ENCODE results near the gene TEDC2. TPM values are rescaled to one million over a fixed set of nuclear protein-coding genes. Genes with fewer than 3 reads are reported as not detected.

TEDC2 gene
- total and polyA plus RNA-seq, 3 donors from 2014 or later = 7.7 to 19.4 (median 18.0) TPM

DNA sequence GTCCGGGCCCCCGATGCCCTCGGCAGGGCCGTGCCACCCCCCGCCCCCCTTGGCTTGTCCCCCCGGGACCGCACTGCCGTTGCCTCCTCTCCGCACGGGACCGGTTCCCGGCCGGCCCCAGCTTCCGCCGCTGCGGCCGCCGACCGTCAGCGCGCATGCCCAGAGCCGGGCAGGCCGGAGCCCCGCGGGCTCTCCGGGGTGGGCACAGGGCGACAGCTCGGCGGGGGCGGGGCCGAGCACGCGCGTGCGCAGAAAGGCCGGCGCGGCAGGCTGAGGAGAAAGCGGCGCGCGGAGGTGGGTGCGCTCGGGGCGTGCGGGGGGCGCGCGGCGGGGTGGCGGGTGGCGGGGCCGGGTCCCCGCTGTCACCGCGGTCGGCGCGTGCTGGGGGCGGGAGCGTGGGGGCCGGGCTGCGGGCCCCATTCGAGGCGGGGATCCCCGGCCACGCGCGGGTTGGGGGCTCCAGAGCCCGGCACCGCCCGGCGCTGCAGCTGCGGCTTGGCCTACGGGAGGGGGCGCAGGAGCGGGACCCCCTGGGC, 15.0 kb downstream of the TEDC2 start, which contains the start of gene TBC1D24:
TSS of gene TBC1D24 (plus strand) at position 251 of the 536 bp plus-strand sequence. CDS start 21,022 bp downstream, outside the sequence.
- Histone ChIP-seq H3K4me1 (peaks cover 23% of the 10 kb centered on the region), H3K27me3 (no peaks in the 10 kb centered on the region), H3K4me3 (peak within 1 kb of the TSS; percentile 69 to 71), H3K27ac (peak within 1 kb of the TSS; percentile 75 to 86), H3K36me3 (ENCODE audit: low read depth, missing control alignments) (no peaks in the 10 kb centered on the region), H3K9me3 (no peaks in the 10 kb centered on the region)
- peak; percentile 89 for DNase-seq
- 0% methylated on average over 12 of the region's 77 CpGs; no CpG with 5 or more reads in 1 of the 2 donors for WGBS, 2 donors
- TF ChIP-seq, protein P1, sequence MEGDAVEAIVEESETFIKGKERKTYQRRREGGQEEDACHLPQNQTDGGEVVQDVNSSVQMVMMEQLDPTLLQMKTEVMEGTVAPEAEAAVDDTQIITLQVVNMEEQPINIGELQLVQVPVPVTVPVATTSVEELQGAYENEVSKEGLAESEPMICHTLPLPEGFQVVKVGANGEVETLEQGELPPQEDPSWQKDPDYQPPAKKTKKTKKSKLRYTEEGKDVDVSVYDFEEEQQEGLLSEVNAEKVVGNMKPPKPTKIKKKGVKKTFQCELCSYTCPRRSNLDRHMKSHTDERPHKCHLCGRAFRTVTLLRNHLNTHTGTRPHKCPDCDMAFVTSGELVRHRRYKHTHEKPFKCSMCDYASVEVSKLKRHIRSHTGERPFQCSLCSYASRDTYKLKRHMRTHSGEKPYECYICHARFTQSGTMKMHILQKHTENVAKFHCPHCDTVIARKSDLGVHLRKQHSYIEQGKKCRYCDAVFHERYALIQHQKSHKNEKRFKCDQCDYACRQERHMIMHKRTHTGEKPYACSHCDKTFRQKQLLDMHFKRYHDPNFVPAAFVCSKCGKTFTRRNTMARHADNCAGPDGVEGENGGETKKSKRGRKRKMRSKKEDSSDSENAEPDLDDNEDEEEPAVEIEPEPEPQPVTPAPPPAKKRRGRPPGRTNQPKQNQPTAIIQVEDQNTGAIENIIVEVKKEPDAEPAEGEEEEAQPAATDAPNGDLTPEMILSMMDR (IDR thresholded peaks at IDR 0.05) = no peak
- no peak for TF ChIP-seq POLR2A (IDR thresholded peaks at IDR 0.05)
- intact Hi-C loops (cut with DNase I; ENCODE audit: low total_unique reads) = no loop called here

DNA sequence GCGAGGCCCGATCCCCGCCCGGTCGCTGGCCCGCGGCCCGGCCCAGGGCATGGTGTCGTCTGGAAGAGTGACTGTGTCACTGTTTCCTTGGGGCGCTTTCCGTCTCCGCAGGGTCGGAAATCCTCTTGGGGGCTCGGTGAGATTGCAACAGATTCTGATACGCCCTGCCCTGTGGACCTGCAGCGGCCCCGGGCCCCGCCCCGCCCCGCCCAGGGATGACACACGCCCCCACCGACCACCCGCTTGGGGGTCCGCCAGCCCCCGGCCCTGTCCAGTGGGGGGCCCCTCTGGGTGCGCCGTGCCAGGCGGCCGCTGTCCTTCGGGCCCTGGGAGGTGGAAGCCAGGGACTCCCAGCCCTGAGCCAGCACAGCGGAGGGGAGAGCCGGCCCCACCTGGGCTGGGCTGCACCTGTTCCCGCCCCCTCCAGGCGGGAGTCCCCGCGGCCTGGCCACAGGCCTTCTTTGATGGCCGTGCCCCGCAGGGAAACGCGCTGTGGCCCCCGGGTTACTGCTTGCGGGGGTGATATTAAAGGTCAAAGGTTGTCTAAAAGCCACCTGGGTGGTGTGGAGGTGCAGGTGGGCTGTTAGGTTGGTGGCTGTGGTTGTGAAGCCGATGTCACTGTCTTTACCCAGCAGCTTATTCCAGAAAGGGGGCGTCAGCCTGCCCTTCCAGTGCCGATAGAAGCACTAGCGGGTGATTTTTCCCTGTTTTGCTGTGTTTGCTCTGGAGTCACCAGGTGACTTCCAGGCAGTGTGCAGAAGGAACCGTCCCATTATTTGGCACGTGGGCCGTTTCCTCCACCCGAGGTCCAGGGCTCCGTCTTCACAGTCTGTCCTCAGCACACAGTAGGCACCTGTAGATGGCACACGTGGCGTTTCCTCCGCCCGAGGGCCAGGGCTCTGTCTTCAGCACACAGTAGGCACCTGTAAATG, 15.8 kb downstream of the TEDC2 start:
- Histone ChIP-seq H3K36me3 (ENCODE audit: low read depth, missing control alignments) (no peaks in the 10 kb centered on the region), H3K27me3 (no peaks in the 10 kb centered on the region), H3K9me3 (no peaks in the 10 kb centered on the region), H3K4me3 (peak overlapping the region; percentile 61 to 71), H3K4me1 (peaks cover 19% of the 10 kb centered on the region), H3K27ac (no peak overlapping the region)
- no peak for TF ChIP-seq POLR2A (IDR thresholded peaks at IDR 0.05)
- TF ChIP-seq, protein P1 (IDR thresholded peaks at IDR 0.05) = no peak
- intact Hi-C loops (cut with DNase I; ENCODE audit: low total_unique reads) = no loop called here
- WGBS, 2 donors = 18 to 23% methylated on average over 12 to 25 of the region's 55 CpGs
- no peak for DNase-seq

DNA sequence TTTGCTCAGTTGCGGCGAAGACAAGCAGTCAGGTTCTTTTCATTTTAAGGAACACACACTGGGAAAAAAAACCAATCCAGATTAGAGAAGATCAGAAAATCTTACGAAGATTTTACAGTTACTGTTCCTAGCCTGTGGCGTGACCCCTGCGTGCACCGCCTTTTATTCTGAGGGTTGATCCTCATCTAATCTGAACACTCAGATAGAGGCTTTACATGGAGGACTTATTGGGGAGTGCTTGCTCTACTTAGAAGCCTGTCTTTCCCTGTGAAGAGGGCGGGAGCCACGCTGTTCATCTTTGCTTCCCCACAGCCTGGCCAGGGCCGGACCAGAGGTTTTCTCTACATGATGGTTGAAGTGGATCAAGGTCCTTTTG, 16.4 kb downstream of the TEDC2 start:
- no peak overlapping the region for H3K27ac ChIP-seq
- DNase-seq = no peak
- no peaks in the 10 kb centered on the region for H3K27me3 ChIP-seq
- no peaks in the 10 kb centered on the region for H3K9me3 ChIP-seq
- H3K36me3 ChIP-seq (ENCODE audit: low read depth, missing control alignments) = no peaks in the 10 kb centered on the region
- H3K4me1 ChIP-seq = peaks cover 15% of the 10 kb centered on the region
- TF ChIP-seq POLR2A (IDR thresholded peaks at IDR 0.05) = no peak
- TF ChIP-seq, protein P1 (IDR thresholded peaks at IDR 0.05) = no peak
- intact Hi-C loops (cut with DNase I; ENCODE audit: low total_unique reads) = no loop called here
- WGBS, 2 donors = 77 to 93% methylated on average over 8 to 9 of the region's 9 CpGs
- H3K4me3 ChIP-seq = no peak overlapping the region

DNA sequence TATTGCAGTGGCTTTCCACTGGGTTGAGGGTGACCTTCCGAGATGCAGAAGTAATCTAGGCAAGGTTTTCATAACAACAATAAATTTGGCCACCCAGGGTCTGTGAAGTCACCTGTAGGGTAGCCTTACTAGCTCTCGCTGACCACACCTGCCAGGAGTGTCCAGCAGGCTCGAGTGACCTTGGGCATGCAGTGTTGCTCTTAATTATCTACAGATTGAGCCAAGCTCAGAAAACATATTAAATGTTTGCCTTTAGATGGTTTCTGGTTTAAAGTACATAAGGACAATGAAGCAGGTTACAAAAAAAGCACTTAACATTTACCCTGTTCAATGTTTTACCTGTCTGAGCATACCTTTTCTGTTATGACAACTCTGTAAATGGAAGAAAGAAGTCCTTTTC, 16.8 kb downstream of the TEDC2 start:
- Histone ChIP-seq H3K4me3 (no peak overlapping the region), H3K4me1 (peaks cover 11% of the 10 kb centered on the region), H3K27me3 (no peaks in the 10 kb centered on the region), H3K27ac (no peak overlapping the region), H3K36me3 (ENCODE audit: low read depth, missing control alignments) (no peaks in the 10 kb centered on the region), H3K9me3 (no peaks in the 10 kb centered on the region)
- no peak for DNase-seq
- WGBS, 2 donors = 67 to 74% methylated on average over 3 of the region's 3 CpGs
- intact Hi-C loops (cut with DNase I; ENCODE audit: low total_unique reads) = no loop called here
- TF ChIP-seq POLR2A (IDR thresholded peaks at IDR 0.05) = no peak
- TF ChIP-seq, protein P1 (IDR thresholded peaks at IDR 0.05) = no peak

Data from testis (tissue), 3 donors.